ENCODE data around the gene RETN.

Gene RETN, protein sequence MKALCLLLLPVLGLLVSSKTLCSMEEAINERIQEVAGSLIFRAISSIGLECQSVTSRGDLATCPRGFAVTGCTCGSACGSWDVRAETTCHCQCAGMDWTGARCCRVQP

DNA sequence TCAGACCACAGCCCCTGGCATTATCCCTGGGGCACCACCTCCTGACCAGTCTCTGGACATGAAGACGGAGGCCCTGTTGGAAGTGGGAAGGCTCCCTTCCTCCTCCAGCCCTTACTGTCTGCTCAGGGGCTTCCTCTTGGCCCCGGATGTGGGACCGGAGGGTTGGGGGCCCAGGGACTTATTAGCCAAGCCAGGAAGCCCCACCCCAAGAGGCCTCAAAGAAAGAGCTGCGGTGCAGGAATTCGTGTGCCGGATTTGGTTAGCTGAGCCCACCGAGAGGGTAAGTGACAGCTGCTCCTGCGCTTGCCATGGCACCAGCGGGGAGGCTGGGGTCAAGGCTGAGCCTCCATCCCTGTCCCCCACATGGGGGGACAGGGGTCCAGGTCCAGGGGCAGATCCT lies at the start of gene RETN:
Gene RETN (plus strand): TSS at position 208 of the 400 bp plus-strand sequence. CDS start 278 bp downstream, outside the sequence.
- H3K36me3 Mint-ChIP-seq: no peaks in the 10 kb centered on the region
- peaks cover 22% of the 10 kb centered on the region for H3K4me1 Mint-ChIP-seq
- peaks cover 64% of the 10 kb centered on the region for H3K27me3 Mint-ChIP-seq
- H3K4me3 Mint-ChIP-seq: no peak within 1 kb of the TSS
- H3K9me3 Mint-ChIP-seq: no peaks in the 10 kb centered on the region
- H3K27ac Mint-ChIP-seq: peak within 1 kb of the TSS; percentile 24
- CTCF ChIA-PET: interaction anchor here (0.8 to 3.2 kb wide), 3 partner anchors 12 to 131 kb away, joined by 3 to 7 read pairs (median 6); partner anchors contain the start of gene TRAPPC5
- no peak for DNase-seq

DNA sequence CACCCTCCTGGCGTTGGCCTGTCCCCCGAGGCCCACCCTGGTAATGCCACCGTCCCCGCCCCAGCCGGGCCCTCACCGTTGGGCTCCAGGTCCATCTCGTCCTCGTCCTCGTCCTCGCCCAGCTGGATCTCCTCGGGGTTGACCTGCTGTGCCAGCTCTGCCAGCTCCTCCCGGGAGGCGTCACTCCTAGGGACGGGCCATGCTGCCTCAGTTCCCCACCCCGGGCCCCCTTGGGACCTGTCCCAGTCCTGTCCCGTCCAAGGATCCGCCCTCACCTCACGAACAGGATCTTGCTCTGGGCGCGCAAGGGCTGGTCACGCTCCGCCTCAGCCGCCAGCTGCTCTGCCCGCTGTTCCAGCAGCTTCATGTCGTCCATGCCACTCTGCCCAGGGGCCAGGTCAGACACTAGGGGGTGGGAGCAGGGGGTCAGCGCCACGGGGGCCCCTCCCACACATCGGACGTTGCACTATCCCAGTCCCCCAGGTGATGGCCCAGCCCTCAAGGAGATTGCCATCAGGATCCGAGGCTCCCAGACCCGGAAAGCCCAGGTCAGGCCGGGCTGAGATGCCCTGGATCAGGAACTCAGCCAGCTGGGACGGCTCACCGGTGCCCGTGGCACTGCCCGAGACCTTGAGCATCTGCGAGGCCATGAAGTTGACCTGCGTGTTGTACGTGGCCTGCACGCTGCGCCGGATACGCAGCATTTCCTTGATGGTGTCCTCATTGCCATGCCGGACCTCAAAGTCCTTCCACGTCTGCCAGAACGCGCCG lies 49.0 kb upstream of the RETN start:
- CTCF ChIA-PET: no interaction called here
- Mint-ChIP-seq H3K27me3 (no peaks in the 10 kb centered on the region), H3K36me3 (peaks cover 32% of the 10 kb centered on the region), H3K27ac (peak overlapping the region; percentile 5), H3K4me1 (no peaks in the 10 kb centered on the region), H3K4me3 (no peak overlapping the region), H3K9me3 (no peaks in the 10 kb centered on the region)
- no peak for DNase-seq

DNA sequence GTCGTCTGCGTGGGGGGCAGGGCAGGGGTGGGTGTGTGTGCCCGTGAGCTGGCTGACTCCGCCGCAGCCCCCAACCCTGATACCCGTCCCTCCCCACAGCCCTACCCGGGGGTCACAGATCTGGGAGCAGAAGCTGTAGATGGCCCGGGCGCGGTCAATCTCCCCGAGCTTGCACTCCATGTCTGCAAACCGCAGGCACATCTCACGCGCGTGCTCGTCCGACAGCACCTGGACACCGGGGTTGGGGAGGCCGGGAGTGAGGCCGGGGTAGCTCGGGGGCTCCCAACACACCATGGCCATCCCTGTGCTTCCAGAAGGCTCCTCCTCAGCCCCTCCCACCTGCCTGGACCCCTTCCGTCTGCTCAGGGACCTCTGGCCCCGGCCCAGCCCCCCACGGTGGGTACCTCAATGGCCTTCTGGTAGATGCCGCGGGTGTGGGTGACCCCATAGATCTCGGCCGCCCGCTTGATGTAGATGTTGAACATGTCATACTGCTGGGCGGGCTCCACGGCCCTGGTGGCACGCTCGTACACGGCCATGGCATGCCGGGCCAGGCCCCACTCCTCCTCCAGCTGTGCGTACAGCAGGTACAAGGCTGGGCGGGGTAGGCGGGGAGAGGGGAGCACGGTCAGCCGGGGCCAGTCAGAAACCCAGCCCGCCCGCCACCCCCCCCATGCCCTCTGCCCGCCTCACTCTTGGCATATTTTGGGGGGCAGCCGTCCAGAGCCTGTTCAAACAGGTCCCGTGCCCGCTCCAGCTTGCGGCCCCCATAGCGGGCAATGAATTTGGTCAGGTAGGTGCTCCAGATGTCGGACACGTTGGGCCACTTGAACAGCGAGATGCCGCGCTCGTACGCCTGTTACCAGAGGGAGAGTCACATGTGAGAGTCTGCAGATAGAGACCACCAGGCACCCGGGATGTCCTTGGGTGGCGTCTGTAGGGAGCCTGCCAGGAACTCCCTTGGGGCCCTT lies 48.1 kb upstream of the RETN start:
- H3K27me3 Mint-ChIP-seq: no peaks in the 10 kb centered on the region
- no peak for DNase-seq
- no peaks in the 10 kb centered on the region for H3K4me1 Mint-ChIP-seq
- CTCF ChIA-PET: no interaction called here
- peaks cover 36% of the 10 kb centered on the region for H3K36me3 Mint-ChIP-seq
- no peaks in the 10 kb centered on the region for H3K9me3 Mint-ChIP-seq
- H3K4me3 Mint-ChIP-seq: no peak overlapping the region
- no peak overlapping the region for H3K27ac Mint-ChIP-seq

DNA sequence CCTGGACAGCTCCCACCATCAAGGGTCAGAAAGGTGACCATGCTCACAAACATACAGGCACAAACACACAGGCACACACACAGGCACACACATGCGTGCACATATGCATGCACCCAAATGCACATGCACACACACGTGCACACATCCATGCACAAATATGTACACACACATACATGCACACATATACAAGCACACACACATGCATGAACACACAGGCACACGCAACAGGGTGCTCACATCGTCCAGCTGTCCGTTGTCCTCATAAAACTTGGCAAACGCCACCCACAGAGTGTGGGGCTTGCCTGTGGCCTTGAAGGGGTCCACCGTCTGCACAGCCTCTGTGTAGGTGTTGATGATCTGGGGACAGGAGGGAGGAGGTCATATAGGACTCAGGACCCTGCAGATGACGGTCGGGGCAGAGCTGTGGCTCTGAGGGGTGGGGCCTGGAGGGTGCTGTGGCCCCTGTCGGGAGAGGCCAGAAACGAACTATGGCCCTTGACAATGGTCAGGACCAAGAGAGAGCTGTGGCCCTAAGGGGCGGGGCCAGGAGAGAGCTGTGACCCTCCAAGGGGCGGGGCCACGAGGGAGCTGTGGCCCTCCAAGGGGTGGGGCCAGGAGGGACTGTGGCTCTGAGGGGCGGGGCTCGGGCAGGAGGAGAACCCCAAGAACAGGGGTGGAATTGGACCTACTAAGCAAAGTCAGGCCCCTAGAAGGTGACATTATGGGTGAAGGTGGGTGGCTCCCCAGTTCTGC lies 45.7 kb upstream of the RETN start:
- Mint-ChIP-seq H3K36me3 (peaks cover 41% of the 10 kb centered on the region), H3K27me3 (no peaks in the 10 kb centered on the region), H3K9me3 (no peaks in the 10 kb centered on the region), H3K4me3 (no peak overlapping the region), H3K27ac (no peak overlapping the region), H3K4me1 (peaks cover 11% of the 10 kb centered on the region)
- CTCF ChIA-PET: no interaction called here
- no peak for DNase-seq

DNA sequence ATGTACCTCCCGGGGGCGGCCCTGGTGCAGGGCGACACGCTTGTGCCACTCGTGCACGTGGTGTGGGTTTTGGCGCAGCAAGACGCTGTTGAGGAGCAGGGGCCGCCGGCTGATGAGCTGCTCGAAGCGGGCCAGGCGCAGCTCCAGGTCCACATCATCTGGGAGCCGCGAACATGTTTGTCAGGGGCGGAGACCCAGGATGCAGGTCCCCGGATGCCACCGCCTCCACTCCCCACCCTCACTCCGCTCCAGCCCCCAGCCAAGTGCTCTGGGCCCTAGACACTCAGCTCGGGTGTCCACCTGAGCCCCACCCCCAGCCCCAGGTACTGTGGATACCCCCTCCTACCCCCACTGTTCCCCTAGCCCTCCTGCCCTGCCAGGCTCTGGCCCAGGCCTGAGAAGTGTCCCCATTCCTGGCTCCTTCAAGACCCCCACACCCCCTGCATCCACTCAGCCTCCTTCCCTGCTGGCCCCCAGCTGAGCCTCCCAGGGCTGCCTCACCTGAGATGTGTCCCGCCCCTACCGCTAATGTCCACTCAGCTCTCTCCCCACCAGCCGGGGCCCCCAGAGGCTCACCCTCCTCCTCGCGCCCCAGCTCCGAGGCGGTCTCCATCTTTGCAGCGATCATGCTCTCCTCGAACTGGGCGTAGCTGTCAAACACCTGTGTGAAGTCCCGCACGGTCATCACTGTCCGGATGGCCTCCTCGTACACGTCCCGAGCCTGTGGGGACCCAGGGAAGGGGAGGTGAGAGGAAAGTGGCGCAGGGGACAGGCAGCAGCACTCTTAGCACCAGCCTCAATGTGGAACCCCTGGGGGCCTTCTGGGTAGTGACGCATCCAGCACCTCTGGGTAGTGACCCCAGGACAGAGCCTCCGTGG lies 44.9 kb upstream of the RETN start:
- no peak overlapping the region for H3K27ac Mint-ChIP-seq
- H3K4me1 Mint-ChIP-seq: peaks cover 20% of the 10 kb centered on the region
- H3K36me3 Mint-ChIP-seq: peaks cover 35% of the 10 kb centered on the region
- DNase-seq: no peak
- no peaks in the 10 kb centered on the region for H3K9me3 Mint-ChIP-seq
- H3K4me3 Mint-ChIP-seq: no peak overlapping the region
- CTCF ChIA-PET: no interaction called here
- no peaks in the 10 kb centered on the region for H3K27me3 Mint-ChIP-seq

DNA sequence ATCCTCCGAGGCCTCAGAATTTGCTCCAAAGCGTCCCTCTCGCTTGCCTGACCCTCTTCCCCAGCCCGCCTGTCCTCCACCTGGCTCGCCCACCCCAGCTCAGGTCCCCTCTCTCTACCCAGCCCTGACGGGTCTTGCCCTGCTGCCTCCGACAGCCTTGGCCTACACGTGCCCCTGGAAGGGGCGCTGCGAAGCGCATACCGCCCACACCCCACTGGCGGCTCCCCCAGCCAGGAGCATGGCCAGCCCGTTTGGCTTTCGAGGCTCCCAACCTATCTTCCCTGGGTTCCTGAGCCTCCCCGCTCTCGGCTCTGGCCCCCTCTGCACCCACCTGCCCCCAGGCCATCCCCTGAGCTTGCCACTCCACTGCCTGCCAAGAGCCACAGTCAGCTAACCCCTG lies 44.0 kb upstream of the RETN start:
- Mint-ChIP-seq H3K4me1 (peaks cover 28% of the 10 kb centered on the region), H3K4me3 (no peak overlapping the region), H3K27me3 (no peaks in the 10 kb centered on the region), H3K27ac (no peak overlapping the region), H3K36me3 (peaks cover 42% of the 10 kb centered on the region), H3K9me3 (no peaks in the 10 kb centered on the region)
- no peak for DNase-seq
- CTCF ChIA-PET: no interaction called here

DNA sequence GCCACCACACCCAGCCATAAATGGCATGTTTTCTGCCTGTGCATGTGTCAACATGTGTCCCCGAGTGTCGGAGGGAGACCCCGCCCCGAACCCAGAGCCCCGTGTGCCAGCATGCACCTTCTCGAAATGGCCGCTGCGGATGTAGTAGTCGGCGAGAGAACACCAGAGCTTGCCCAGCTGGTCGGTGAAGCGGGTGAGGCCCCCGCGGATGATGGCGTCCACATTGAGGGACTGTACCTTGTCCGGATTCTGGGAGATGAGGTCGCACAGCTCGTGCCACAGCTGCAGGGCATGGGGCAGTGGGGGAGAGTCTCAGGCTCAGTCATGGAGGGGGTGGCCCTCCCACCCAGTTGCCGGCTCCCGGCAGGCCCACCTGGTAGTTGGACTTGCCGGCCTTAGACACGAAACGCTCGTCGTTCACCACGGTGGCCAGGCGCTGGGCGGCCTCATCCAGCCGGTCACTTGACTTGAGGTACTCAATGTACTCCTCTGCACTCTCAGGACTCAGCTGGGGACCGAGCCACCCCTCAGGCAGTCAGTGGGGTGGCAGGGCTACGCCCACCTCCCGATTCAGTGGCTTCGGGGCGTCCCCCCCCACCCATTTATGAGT lies 43.0 kb upstream of the RETN start:
- no peak for DNase-seq
- H3K27me3 Mint-ChIP-seq: no peaks in the 10 kb centered on the region
- peaks cover 42% of the 10 kb centered on the region for H3K36me3 Mint-ChIP-seq
- CTCF ChIA-PET: no interaction called here
- no peak overlapping the region for H3K4me3 Mint-ChIP-seq
- peaks cover 37% of the 10 kb centered on the region for H3K4me1 Mint-ChIP-seq
- no peak overlapping the region for H3K27ac Mint-ChIP-seq
- no peaks in the 10 kb centered on the region for H3K9me3 Mint-ChIP-seq

DNA sequence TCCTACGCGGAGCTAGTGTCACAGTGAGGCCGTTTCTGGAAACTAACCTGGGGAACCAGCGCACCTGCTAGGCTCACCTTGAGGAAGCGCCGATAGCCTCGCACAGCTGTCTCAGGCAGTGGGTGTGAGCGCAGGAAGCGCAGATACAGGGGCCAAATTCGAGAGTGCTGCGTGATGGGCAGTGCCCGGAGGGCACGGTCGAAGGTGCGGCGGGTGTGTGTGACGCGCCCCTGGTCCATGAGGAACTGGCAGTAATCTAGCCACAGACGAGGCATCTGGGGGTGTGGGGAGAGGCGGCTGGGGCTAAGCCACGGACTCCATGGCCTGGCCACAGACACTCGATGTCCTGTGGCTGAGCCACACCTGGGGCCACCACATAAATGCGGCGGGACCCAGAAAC lies 41.7 kb upstream of the RETN start:
- peaks cover 40% of the 10 kb centered on the region for H3K4me1 Mint-ChIP-seq
- DNase-seq: no peak
- H3K27me3 Mint-ChIP-seq: no peaks in the 10 kb centered on the region
- H3K4me3 Mint-ChIP-seq: no peak overlapping the region
- H3K9me3 Mint-ChIP-seq: no peaks in the 10 kb centered on the region
- H3K27ac Mint-ChIP-seq: peak overlapping the region; percentile 42
- peaks cover 37% of the 10 kb centered on the region for H3K36me3 Mint-ChIP-seq
- CTCF ChIA-PET: no interaction called here

DNA sequence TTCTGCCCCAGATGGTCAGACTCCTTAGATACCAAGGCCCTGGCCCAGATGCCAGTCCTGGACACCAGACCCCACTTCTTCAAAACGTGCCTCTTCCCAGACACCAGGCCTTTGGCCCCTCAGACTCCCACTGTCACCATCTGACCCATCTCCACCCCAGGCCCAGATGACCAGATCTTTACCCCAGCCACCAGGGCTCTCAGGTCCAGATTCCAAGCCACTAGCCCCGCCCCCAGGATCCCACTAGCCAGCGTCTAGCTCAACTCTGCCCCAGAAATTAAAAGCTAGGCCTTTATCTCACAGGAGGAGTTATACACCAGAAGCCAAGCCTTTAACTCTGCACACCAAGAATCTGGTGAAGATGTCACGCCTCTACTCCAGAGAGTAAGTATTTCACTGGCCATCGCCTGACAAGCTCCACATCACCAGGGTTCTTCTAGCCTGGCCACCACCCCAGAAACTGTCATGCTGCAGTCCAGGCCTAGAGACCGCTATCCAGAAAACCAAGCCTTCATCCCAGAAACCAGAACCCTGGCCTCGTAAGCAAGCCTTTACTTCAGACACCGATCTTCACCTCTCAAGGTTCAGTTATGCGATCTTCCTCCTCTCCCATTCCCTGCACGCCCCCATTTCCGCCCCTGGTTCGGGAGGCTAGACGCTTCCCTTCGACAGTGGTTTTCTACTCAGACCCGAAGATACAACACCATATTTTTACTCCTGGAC lies 40.1 kb upstream of the RETN start:
- Mint-ChIP-seq H3K36me3 (peaks cover 36% of the 10 kb centered on the region), H3K4me3 (peak overlapping the region; percentile 92), H3K27ac (peak overlapping the region; percentile 98), H3K4me1 (peaks cover 40% of the 10 kb centered on the region), H3K9me3 (no peaks in the 10 kb centered on the region), H3K27me3 (no peaks in the 10 kb centered on the region)
- peak; percentile 34 for DNase-seq
- CTCF ChIA-PET: interaction anchor here (1.2 kb wide), 1 partner anchor 9 kb away, joined by 3 read pairs; no protein-coding TSS in a partner anchor

DNA sequence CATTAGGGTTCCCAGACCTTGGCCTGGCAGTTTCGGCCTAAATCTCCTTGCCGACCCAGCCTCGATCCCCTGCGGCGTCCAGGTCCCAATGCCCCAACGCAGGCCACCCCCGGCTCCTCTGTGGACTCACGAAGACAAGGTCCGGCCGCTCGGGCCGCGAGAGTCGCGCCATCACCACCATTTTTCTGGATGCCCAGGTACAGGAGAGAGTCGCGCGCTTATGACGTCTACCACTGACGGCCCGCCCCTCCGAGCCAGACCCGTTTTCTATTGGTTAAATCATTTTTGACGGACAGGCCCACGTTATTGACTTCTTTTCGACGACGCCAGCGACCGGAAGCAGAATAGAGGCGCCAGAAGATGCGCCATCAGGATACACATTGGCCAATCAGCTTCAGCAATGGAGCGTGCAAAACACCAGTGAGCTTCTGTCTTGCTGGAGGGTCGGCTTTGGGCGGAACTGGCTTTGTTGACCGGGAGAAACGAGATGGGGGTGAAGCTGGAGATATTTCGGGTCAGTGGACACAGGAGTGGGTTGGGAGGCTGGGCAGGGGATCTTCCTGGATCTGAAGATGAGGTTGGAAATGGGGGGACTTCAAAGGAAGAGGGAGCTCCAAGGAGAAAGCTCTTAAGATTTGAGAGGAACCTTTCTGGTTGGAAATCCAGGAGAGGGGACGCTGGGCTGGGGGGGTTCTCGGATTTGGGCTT lies 39.3 kb upstream of the RETN start, which contains the start of the genes PET100 and XAB2:
Gene PET100 (plus strand): TSS at position 447 of the 708 bp plus-strand sequence. CDS start 41 bp downstream, at position 488.
Gene XAB2 (minus strand): TSS at position 199 of the 708 bp plus-strand sequence. CDS start 18 bp downstream, at position 181.
- Mint-ChIP-seq H3K9me3 (no peaks in the 10 kb centered on the region), H3K4me3 (peak within 1 kb of the TSS; percentile 92), H3K36me3 (peaks cover 34% of the 10 kb centered on the region), H3K4me1 (peaks cover 41% of the 10 kb centered on the region), H3K27ac (peak within 1 kb of the TSS; percentile 98), H3K27me3 (no peaks in the 10 kb centered on the region)
- CTCF ChIA-PET: interaction anchor here (0.8 to 1.2 kb wide), 3 partner anchors 8 to 61 kb away, joined by 3 to 4 read pairs (median 3); no protein-coding TSS in a partner anchor
- peak; percentile 97 for DNase-seq

DNA sequence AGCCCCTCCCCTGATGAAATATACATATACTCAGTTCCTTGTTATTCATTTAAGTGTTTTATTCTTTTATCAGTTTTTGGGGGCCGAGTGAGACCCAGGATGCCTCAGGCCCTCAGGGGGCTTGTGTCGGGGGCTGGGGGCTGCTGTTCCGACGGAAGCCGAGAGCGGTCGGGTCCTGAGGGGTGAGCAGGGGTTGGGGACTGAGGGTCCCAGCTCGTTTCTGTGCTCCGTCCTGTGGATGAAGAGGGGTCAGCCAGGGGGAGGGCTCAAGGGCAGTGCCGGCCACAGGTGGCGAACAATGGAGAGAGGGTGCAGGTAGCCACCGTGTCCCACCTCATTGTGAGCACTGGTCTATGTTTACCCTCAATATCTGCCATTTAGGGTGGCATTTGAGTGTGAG lies 37.3 kb upstream of the RETN start:
- Mint-ChIP-seq H3K4me1 (peaks cover 51% of the 10 kb centered on the region), H3K9me3 (no peaks in the 10 kb centered on the region), H3K27ac (peak overlapping the region; percentile 47), H3K4me3 (peak overlapping the region; percentile 19), H3K36me3 (peaks cover 28% of the 10 kb centered on the region), H3K27me3 (peaks cover under 1% of the 10 kb centered on the region)
- CTCF ChIA-PET: no interaction called here
- DNase-seq: no peak
